ENCODE data around the gene ZC3H12A. TPM values are rescaled to one million over a fixed set of nuclear protein-coding genes. Genes with fewer than 3 reads are reported as not detected.

ZC3H12A gene
- total and polyA plus RNA-seq, 9 donors = 1.4 to 86.6 (median 6.8) TPM

GRCh38 chr1:37448691-37449417 lies 25.5 kb upstream of the ZC3H12A start:
- TF ChIP-seq POLR2A (IDR thresholded peaks at IDR 0.05) = no peak
- no peak for TF ChIP-seq EP300 (IDR thresholded peaks at IDR 0.05)
- no peak for TF ChIP-seq CTCF (IDR thresholded peaks at IDR 0.05)
- no peaks in the 10 kb centered on the region for H3K4me1 ChIP-seq (ENCODE audit: insufficient read depth)
- no peak for DNase-seq
- intact Hi-C loops (cut with DNase I) = no loop called here
- WGBS, 3 donors = 47 to 51% (median 47%) methylated on average over 15 of the region's 15 CpGs
- H3K9me3 ChIP-seq = no peaks in the 10 kb centered on the region
- no peak overlapping the region for H3K4me3 ChIP-seq
- no peak overlapping the region for H3K27ac ChIP-seq
- H3K36me3 ChIP-seq = no peaks in the 10 kb centered on the region
- no peaks in the 10 kb centered on the region for H3K27me3 ChIP-seq

GRCh38 chr1:37449936-37450335 lies 24.4 kb upstream of the ZC3H12A start:
- Histone ChIP-seq H3K27ac (no peak overlapping the region), H3K36me3 (no peaks in the 10 kb centered on the region), H3K4me1 (ENCODE audit: insufficient read depth) (peaks cover under 1% of the 10 kb centered on the region), H3K27me3 (no peaks in the 10 kb centered on the region), H3K4me3 (no peak overlapping the region), H3K9me3 (no peaks in the 10 kb centered on the region)
- TF ChIP-seq CTCF (IDR thresholded peaks at IDR 0.05) (no peak), POLR2A (IDR thresholded peaks at IDR 0.05) (no peak), EP300 (IDR thresholded peaks at IDR 0.05) (no peak)
- 27 to 30% (median 28%) methylated on average over 5 of the region's 5 CpGs for WGBS, 3 donors
- intact Hi-C loops (cut with DNase I) = loop anchor here (5.0 to 10.0 kb wide), 3 partner anchors 225 to 235 kb away; no protein-coding TSS in a partner anchor
- DNase-seq = no peak

- DNase-seq = no peak
- intact Hi-C loops (cut with DNase I) = loop anchor here (5.0 to 10.0 kb wide), 3 partner anchors 222 to 232 kb away; no protein-coding TSS in a partner anchor
- 61 to 78% (median 72%) methylated on average over 6 of the region's 6 CpGs for WGBS, 3 donors
- Histone ChIP-seq H3K4me1 (ENCODE audit: insufficient read depth) (peaks cover 3% of the 10 kb centered on the region), H3K9me3 (no peaks in the 10 kb centered on the region), H3K4me3 (no peak overlapping the region), H3K27me3 (no peaks in the 10 kb centered on the region), H3K36me3 (no peaks in the 10 kb centered on the region), H3K27ac (no peak overlapping the region)
- no peak for TF ChIP-seq POLR2A (IDR thresholded peaks at IDR 0.05)
- TF ChIP-seq CTCF (IDR thresholded peaks at IDR 0.05) = no peak
These were observed 22.0 kb upstream of the ZC3H12A start for GRCh38 chr1:37452416-37452815.

- no peak for DNase-seq
- Histone ChIP-seq H3K36me3 (no peaks in the 10 kb centered on the region), H3K27ac (no peak overlapping the region), H3K4me1 (ENCODE audit: insufficient read depth) (peaks cover 3% of the 10 kb centered on the region), H3K4me3 (no peak overlapping the region), H3K9me3 (no peaks in the 10 kb centered on the region), H3K27me3 (no peaks in the 10 kb centered on the region)
- intact Hi-C loops (cut with DNase I) = loop anchor here (2.0 to 10.0 kb wide), 4 partner anchors 33 to 231 kb away; no protein-coding TSS in a partner anchor
- WGBS, 3 donors = 67 to 69% (median 69%) methylated on average over 7 of the region's 7 CpGs
- TF ChIP-seq EP300 (IDR thresholded peaks at IDR 0.05) = no peak
- TF ChIP-seq CTCF (IDR thresholded peaks at IDR 0.05) = no peak
- no peak for TF ChIP-seq POLR2A (IDR thresholded peaks at IDR 0.05)
These were observed 20.7 kb upstream of the ZC3H12A start for GRCh38 chr1:37453647-37454046.

All from ovary (tissue), 9 donors.